Chondrocyte (in vitro differentiated cells): ENCODE measurements around the gene DNM3. TPM values are rescaled to one million over a fixed set of nuclear protein-coding genes. Genes with fewer than 3 reads are reported as not detected.

Source experiments
- DNase-seq: peaks from one replicate; pipeline ENCODE4 v3.0.0; 2021; ENCODE audit warnings: mixed read lengths, low spot score
- H3K27ac Mint-ChIP-seq: one replicate; pipeline ENCODE4 v1.8.0; 2021; ENCODE audit warnings: mild to moderate bottlenecking, moderate library complexity, mixed read lengths; ENCODE audit not compliant: unreplicated experiment
- H3K27me3 Mint-ChIP-seq: 2 replicates; pipeline ENCODE4 v1.8.0; 2021; ENCODE audit warnings: low read depth, mixed read lengths
- H3K36me3 Mint-ChIP-seq: 2 replicates; pipeline ENCODE4 v1.8.0; 2021; ENCODE audit warnings: low read depth, mixed read lengths
- H3K4me1 Mint-ChIP-seq: 2 replicates; pipeline ENCODE4 v1.8.0; 2021; ENCODE audit warnings: low read depth, mild to moderate bottlenecking, mixed read lengths
- H3K4me3 Mint-ChIP-seq: one replicate; pipeline ENCODE4 v1.8.0; 2021; ENCODE audit warnings: mild to moderate bottlenecking, moderate library complexity, mixed read lengths; ENCODE audit not compliant: unreplicated experiment
- H3K9me3 Mint-ChIP-seq: 2 replicates; pipeline ENCODE4 v1.8.0; 2021; ENCODE audit warnings: low read depth, mixed read lengths
- total RNA-seq: library from RNA; stranded (reverse); gene quantifications from 3 replicates; pipeline ENCODE4 v1.2.1, GENCODE V29; 2021
- TF ChIP-seq, protein P1 (sequence below): fragments of 200-600 bp; sonication (generic); IDR thresholded peaks from 2 replicates; pipeline ENCODE4 v1.5.0; 2021; ENCODE audit warnings: antibody characterized with exemption, mild to moderate bottlenecking, moderate library complexity

DNM3 gene
- total RNA-seq, 1 donor from 2014 or later: 12.4 TPM

DNA sequence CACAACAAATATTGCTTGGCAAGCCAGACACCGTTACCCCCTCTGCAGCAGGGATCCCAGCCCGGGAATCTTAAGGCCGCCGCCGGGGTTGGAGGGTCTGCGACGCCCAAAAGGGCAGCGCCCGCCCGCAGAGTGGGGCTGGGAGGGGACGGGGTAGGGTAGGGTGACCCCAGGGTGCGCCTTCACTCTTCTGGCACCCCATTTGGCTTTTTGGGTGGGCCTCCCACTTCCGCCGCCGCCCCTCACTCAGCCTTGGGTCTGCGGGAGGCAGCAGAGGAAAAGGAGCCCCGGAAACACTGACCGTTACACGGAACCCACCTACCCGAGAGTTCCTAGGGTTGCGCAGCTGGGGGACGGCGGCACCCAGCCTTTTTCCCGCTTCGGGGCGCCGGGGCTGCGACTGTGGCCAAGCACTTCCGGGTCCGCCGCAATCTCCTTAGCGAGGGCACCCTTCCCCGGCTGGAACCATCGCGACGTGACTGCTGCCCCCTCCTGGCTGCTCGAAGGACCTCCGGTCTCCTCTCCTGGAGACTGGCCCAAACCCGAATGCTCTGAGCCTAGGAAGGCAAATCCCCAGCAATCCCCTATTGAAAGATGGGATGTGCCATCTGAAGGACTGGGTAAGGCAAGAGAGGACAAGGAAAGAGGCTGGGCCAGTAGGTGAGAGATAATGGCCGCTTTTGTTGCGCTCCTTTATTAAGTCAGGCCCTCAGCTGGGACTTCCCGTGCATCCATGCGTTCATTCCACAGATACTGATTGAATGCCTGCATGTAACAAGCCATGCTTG is 602.6 kb downstream of the DNM3 start, which contains the start of gene PIGC:
Gene PIGC, minus strand, starts transcription at position 404 of the 788 bp plus-strand sequence. CDS start 1,447 bp downstream, outside the sequence.
- Mint-ChIP-seq H3K27me3 (no peaks in the 10 kb centered on the region), H3K9me3 (no peaks in the 10 kb centered on the region), H3K27ac (peak within 1 kb of the TSS; percentile 78), H3K4me1 (peaks cover 31% of the 10 kb centered on the region), H3K4me3 (peak within 1 kb of the TSS; percentile 89), H3K36me3 (peaks cover 7% of the 10 kb centered on the region)
- DNase-seq: peak; percentile 95
- TF ChIP-seq, protein P1, sequence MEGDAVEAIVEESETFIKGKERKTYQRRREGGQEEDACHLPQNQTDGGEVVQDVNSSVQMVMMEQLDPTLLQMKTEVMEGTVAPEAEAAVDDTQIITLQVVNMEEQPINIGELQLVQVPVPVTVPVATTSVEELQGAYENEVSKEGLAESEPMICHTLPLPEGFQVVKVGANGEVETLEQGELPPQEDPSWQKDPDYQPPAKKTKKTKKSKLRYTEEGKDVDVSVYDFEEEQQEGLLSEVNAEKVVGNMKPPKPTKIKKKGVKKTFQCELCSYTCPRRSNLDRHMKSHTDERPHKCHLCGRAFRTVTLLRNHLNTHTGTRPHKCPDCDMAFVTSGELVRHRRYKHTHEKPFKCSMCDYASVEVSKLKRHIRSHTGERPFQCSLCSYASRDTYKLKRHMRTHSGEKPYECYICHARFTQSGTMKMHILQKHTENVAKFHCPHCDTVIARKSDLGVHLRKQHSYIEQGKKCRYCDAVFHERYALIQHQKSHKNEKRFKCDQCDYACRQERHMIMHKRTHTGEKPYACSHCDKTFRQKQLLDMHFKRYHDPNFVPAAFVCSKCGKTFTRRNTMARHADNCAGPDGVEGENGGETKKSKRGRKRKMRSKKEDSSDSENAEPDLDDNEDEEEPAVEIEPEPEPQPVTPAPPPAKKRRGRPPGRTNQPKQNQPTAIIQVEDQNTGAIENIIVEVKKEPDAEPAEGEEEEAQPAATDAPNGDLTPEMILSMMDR: peak; percentile 89

DNA sequence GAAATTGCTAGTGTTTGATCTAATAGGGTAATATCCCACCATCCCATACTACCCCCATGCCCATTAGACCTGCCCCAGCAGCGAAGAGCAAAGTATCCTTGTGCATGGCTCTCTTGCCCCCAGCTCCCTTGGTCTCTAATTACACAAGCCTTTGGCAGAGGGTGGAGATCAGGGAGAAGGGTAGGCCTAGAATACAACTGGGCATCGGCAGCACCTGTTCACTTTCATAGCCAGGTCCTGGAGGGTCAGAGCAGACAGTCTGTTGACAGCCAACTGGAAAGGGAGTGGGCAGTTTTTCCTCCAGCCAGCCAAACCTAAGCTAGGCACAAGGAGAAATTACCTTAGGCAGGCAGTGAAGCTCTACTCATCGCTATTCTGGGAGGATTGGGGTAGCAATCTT is 605.2 kb downstream of the DNM3 start:
- Mint-ChIP-seq H3K4me1 (peaks cover 38% of the 10 kb centered on the region), H3K27me3 (no peaks in the 10 kb centered on the region), H3K36me3 (peaks cover 7% of the 10 kb centered on the region), H3K27ac (no peak overlapping the region), H3K9me3 (no peaks in the 10 kb centered on the region), H3K4me3 (no peak overlapping the region)
- TF ChIP-seq, protein P1: no peak
- no peak for DNase-seq

DNA sequence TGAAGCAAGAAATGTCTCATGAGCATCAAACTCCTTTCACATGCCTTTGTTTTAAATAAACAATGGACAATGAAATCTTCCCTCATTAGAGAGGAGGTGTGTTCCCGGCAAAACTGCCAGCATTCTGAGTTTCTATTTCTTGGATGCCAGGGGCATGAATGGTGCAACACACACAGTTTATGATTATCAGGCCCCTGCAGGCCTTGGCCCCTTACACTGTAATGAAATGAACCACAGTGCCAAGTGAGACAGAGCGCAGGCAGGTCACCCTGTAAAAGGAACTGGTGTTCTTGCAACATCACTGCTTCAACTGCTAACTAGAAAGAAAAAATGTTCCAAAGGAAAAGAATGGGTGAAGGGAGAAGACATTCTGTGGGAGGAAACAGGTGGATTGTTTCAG is 606.3 kb downstream of the DNM3 start:
- no peaks in the 10 kb centered on the region for H3K36me3 Mint-ChIP-seq
- H3K27ac Mint-ChIP-seq: no peak overlapping the region
- no peaks in the 10 kb centered on the region for H3K9me3 Mint-ChIP-seq
- peaks cover 27% of the 10 kb centered on the region for H3K4me1 Mint-ChIP-seq
- no peak for DNase-seq
- TF ChIP-seq, protein P1: no peak
- H3K27me3 Mint-ChIP-seq: no peaks in the 10 kb centered on the region
- H3K4me3 Mint-ChIP-seq: no peak overlapping the region

DNA sequence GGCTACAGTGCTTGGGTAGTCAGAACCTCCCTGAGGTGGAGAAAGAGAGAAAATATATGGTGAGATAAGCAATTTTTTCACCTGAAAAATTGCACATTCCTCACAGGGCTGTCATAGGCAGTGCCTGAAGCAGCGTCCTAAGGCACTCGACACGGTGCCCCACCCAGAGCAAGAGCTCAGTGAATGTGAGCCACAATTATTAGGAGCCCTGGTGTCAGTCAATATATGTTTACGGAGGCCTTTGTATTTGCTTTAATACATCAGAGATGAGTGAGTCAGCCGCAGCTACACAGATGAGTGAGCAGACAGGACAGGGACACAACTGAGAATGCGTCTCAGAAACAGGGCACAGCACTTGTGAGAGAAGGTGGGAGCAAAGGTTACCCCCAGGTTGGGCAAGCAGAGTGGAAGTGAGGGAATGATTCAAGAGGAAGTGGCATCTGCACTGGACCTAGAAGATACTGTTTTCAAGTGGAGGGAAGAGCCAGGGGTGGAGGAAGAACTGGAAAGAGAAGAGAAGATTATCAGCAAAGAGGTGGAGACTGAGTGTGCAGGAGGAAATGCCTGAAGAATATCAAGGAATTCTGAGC is 607.8 kb downstream of the DNM3 start:
- no peaks in the 10 kb centered on the region for H3K9me3 Mint-ChIP-seq
- DNase-seq: no peak
- H3K4me1 Mint-ChIP-seq: peaks cover 17% of the 10 kb centered on the region
- TF ChIP-seq, protein P1: no peak
- H3K4me3 Mint-ChIP-seq: no peak overlapping the region
- H3K27me3 Mint-ChIP-seq: no peaks in the 10 kb centered on the region
- H3K27ac Mint-ChIP-seq: no peak overlapping the region
- no peaks in the 10 kb centered on the region for H3K36me3 Mint-ChIP-seq

DNA sequence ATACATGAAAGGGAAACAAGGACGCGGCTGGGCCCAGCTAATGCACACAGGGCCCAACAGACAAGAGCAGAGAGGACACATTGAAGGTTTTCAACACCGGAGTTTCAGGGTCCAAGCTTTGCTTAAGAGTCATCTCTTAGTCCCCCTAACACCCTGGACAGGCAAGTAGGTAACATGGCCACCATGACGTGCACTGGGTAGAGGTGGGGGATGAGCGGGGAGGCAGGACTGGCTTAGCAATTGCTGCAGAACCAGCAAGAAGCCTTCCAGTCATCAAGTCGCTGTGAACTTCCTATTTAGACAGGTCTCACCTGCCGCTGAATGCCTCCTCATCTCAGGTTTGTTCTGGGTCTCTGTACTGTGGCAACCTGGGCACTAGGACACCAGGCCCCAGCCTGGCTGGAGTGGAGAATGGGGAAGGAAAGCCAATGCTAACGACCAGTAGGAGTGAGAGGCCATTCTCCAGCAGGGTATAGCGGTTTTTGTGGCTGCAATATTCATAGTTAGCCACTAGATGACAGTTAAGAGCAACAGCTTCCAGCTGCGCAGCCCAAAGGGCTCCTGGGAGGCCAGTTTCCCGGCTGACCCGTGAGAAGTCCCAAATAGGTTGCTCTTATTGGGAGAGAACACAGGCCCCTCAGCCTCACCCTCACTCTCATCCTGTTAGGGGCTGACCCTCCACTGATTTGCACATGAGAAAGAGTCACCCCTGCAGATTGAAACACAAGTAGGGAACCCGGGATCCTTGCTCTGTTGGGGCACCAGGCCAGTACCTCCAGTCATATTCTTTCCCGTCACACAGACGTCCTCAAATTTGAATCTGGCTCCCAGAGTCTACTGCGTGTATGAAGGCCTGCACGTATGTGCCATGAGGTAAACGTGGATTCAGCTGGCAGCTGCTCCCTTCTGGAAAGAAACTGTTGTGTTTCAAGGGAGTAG is 608.6 kb downstream of the DNM3 start:
- DNase-seq: no peak
- no peak overlapping the region for H3K27ac Mint-ChIP-seq

More for the DNA sequence above, 608.6 kb downstream of the DNM3 start:
- no peaks in the 10 kb centered on the region for H3K36me3 Mint-ChIP-seq
- no peak overlapping the region for H3K4me3 Mint-ChIP-seq
- H3K9me3 Mint-ChIP-seq: no peaks in the 10 kb centered on the region
- no peaks in the 10 kb centered on the region for H3K27me3 Mint-ChIP-seq
- peaks cover 17% of the 10 kb centered on the region for H3K4me1 Mint-ChIP-seq
- TF ChIP-seq, protein P1: peak; percentile 84
